Esophagus muscularis mucosa (tissue), 3 donors: ENCODE results near the gene DOK4.

Experiments used
- CTCF ChIP-seq, 3 experiments: fragments of 200-600 bp in 2 of 3; fragments of 450-650 bp in 1 of 3; sonication (generic) in 2 of 3; IDR thresholded peaks; one replicate each; pipeline ENCODE4 v1.5.1; 2017 to 2019; ENCODE audit warnings: antibody characterized with exemption in 3 of 3, mild to moderate bottlenecking in 2 of 3, moderate library complexity in 1 of 3
- POLR2A ChIP-seq: fragments of 450-650 bp; IDR thresholded peaks from one replicate; pipeline ENCODE4 v1.6.1; 2017; ENCODE audit warnings: antibody characterized with exemption, moderate library complexity, mild to moderate bottlenecking, low read depth

GRCh38 chr16:57447186-57447962 lies 38.9 kb downstream of the DOK4 start, which contains the start of the genes CIAPIN1 and COQ9:
- TF ChIP-seq POLR2A, result peak; percentile 89
- TF ChIP-seq CTCF (IDR thresholded peaks at IDR 0.05), result peak in 1 of 3 experiments; percentile 23
